HepG2 (cell line): ENCODE measurements around the gene SSTR5. TPM values are rescaled to one million over a fixed set of nuclear protein-coding genes. Genes with fewer than 3 reads are reported as not detected.

Experiments
- ATAC-seq: fragments of 200-7000 bp; cut with Tn5 transposase; 3 replicates; pipeline ENCODE4 v1.9.1; 2020; ENCODE audit warnings: mild to moderate bottlenecking, moderate library complexity
- BruUV-seq: library from RNA; stranded (reverse); fragments of 400-500 nt; replicated peaks from 2 replicates; lab custom pipeline; 2021; lab: Mats Ljungman, UMichigan
- CTCF ChIA-PET: fragments of 300-600 bp; formaldehyde crosslinking; extraction: SDS; loops from one replicate; lab custom pipeline; 2021; ENCODE audit warnings: low total read pairs, inconsistent platforms, low intra/inter-chr PET ratio; lab: Yijun Ruan, JAX
- POLR2A ChIA-PET: fragments of 350-600 bp; sonication (Branson Sonifier 250); formaldehyde crosslinking; loops from one replicate; lab custom pipeline; 2020; ENCODE audit warnings: antibody characterized with exemption, inconsistent platforms; lab: Yijun Ruan, JAX
- DNase-seq: peaks from one replicate; pipeline ENCODE4 v3.0.0-alpha.2; 2015; ENCODE audit warnings: low spot score
- FAIRE-seq: peaks from 3 replicates; lab custom pipeline; 2011; peaks lifted over from hg19 to GRCh38; lab: Jason Lieb, UNC
- H2AFZ ChIP-seq: one replicate; pipeline ENCODE4 v1.6.1; 2011; ENCODE audit warnings: low read length, inconsistent platforms
- H3K27ac ChIP-seq: fragments of 300-600 bp; 3 replicates; pipeline ENCODE4 v1.8.0; 2011; ENCODE audit warnings: mixed run types, mild to moderate bottlenecking, mixed read lengths, low read length, inconsistent platforms; ENCODE audit not compliant: insufficient read depth; ENCODE audit errors: extremely low read length
- H3K27me3 ChIP-seq, 2 experiments: fragments of 200-600 bp in 1 of 2; 2 replicates in 1 of 2; 3 replicates in 1 of 2; pipeline versions ENCODE4 v1.6.0 to v1.8.0; 2011; ENCODE audit warnings: low read length in 2 of 2, mild to moderate bottlenecking in 2 of 2, moderate library complexity in 2 of 2, inconsistent platforms in 1 of 2; ENCODE audit not compliant: insufficient read depth in 2 of 2, control insufficient read depth in 1 of 2
- H3K36me3 ChIP-seq, 2 experiments: fragments of 200-600 bp in 1 of 2; replicated peaks in 1 of 2; 2 replicates in 1 of 2; 3 replicates in 1 of 2; pipeline versions ENCODE4 v1.5.1 to v1.8.0; 2011; ENCODE audit warnings: low read length in 2 of 2, inconsistent platforms in 1 of 2; ENCODE audit not compliant: insufficient read depth in 2 of 2, control insufficient read depth in 1 of 2
- H3K4me1 ChIP-seq: 2 replicates; pipeline ENCODE4 v1.5.1; 2012; ENCODE audit warnings: low read length, inconsistent platforms; ENCODE audit not compliant: insufficient read depth
- H3K4me2 ChIP-seq: 2 replicates; pipeline ENCODE4 v1.6.0; 2011; ENCODE audit warnings: low read depth, low read length, inconsistent platforms
- H3K4me3 ChIP-seq, 3 experiments: fragments of 200-600 bp in 1 of 3; sonication (generic), shearing (Covaris generic) in 1 of 3; replicated peaks in 1 of 3; 2 replicates each; pipeline ENCODE4 v1.5.1; 2011 to 2016; ENCODE audit warnings: low read length in 3 of 3, inconsistent platforms in 2 of 3, low read depth in 2 of 3, mild to moderate bottlenecking in 2 of 3, control low read depth in 1 of 3, mixed read lengths in 1 of 3; ENCODE audit not compliant: insufficient read depth in 1 of 3
- H3K79me2 ChIP-seq: one replicate; pipeline ENCODE4 v1.6.1; 2011; ENCODE audit warnings: low read length, inconsistent platforms; ENCODE audit not compliant: insufficient read depth
- H3K9ac ChIP-seq: 2 replicates; pipeline ENCODE4 v1.6.0; 2011; ENCODE audit warnings: mild to moderate bottlenecking, low read depth, low read length, inconsistent platforms; ENCODE audit not compliant: insufficient read depth
- H3K9me3 ChIP-seq: 2 replicates; pipeline ENCODE4 v1.5.1; 2012; ENCODE audit warnings: mild to moderate bottlenecking, low read length
- H4K20me1 ChIP-seq: 2 replicates; pipeline ENCODE4 v1.6.0; 2011; ENCODE audit warnings: inconsistent platforms, mild to moderate bottlenecking, low read length, moderate library complexity; ENCODE audit not compliant: insufficient read depth
- ERF ChIP-seq: IDR thresholded peaks from 2 replicates; pipeline ENCODE4 v1.6.1; 2018; ENCODE audit warnings: missing biosample characterization, missing genetic modification reagents
- HDAC6 ChIP-seq: fragments of 200-600 bp; sonication (generic); IDR thresholded peaks from 2 replicates; pipeline ENCODE4 v1.7.0; 2017; ENCODE audit warnings: mild to moderate bottlenecking, antibody characterized with exemption, low read length, low read depth
- KMT2B ChIP-seq: IDR thresholded peaks from 2 replicates; pipeline ENCODE4 v1.6.1; 2016; ENCODE audit warnings: missing genetic modification reagents, missing compliant biosample characterization
- MTA1 ChIP-seq: sonication (generic); formaldehyde crosslinking; IDR thresholded peaks from 2 replicates; pipeline ENCODE4 v1.4.0; 2020; ENCODE audit warnings: missing genetic modification reagents, mild to moderate bottlenecking, borderline replicate concordance
- MZF1 ChIP-seq: sonication (generic); formaldehyde crosslinking; IDR thresholded peaks from 2 replicates; pipeline ENCODE4 v1.8.1; 2023; ENCODE audit warnings: mild to moderate bottlenecking, missing genetic modification reagents, borderline replicate concordance
- RBFOX2 ChIP-seq: fragments of 200-400 bp; formaldehyde crosslinking; IDR thresholded peaks from 2 replicates; pipeline ENCODE4 v1.6.1; 2017; ENCODE audit warnings: low read depth, mild to moderate bottlenecking, low read length
- RFX1 ChIP-seq: fragments of 450-650 bp; IDR thresholded peaks from 2 replicates; pipeline ENCODE4 v1.6.1; 2017
- SALL1 ChIP-seq: sonication (generic); formaldehyde crosslinking; IDR thresholded peaks from 2 replicates; pipeline ENCODE4 v1.8.0; 2022; ENCODE audit warnings: mild to moderate bottlenecking, missing genetic modification reagents
- SKI ChIP-seq: fragments of 450-650 bp; IDR thresholded peaks from one replicate; pipeline ENCODE4 v1.6.1; 2018; ENCODE audit warnings: mild to moderate bottlenecking; ENCODE audit not compliant: partially characterized antibody
- TIGD3 ChIP-seq: sonication (generic); formaldehyde crosslinking; IDR thresholded peaks from 2 replicates; pipeline ENCODE4 v1.5.1; 2020; ENCODE audit warnings: mild to moderate bottlenecking, missing genetic modification reagents, borderline replicate concordance
- TOE1 ChIP-seq: sonication (generic); formaldehyde crosslinking; IDR thresholded peaks from 2 replicates; pipeline ENCODE4 v1.4.0; 2020; ENCODE audit warnings: mild to moderate bottlenecking, missing genetic modification reagents
- ZNF331 ChIP-seq: sonication (generic); formaldehyde crosslinking; IDR thresholded peaks from 2 replicates; pipeline ENCODE4 v1.4.0; 2020; ENCODE audit warnings: missing genetic modification reagents
- ZNF672 ChIP-seq: sonication (generic); formaldehyde crosslinking; IDR thresholded peaks from 2 replicates; pipeline ENCODE4 v1.8.1; 2022; ENCODE audit warnings: missing genetic modification reagents
- WGBS: methylation state at CpG from one replicate; pipeline ENCODE4 v1.1.6; 2017; ENCODE audit warnings: low lambda C conversion rate; 5-methylcytosine and 5-hydroxymethylcytosine counted together
- in situ Hi-C: cut with HindIII; loops from 2 replicates; pipeline ENCODE4 v1.10.0; 2017; ENCODE audit warnings: low pct_unique_long_range_greater_than_20kb; ENCODE audit not compliant: extremely low pct_ligation_motif_present
- intact Hi-C: fragments of 100-400 bp; cut with micrococcal nuclease; formaldehyde crosslinking; loops from one replicate; pipeline ENCODE4 v1.10.0; 2022; ENCODE audit not compliant: unreplicated experiment
- polyA plus RNA-seq, 8 experiments: library from polyadenylated mRNA; depleted of rRNA in 3 of 8; stranded (reverse) in 7 of 8; unstranded in 1 of 8; fragments of >200 nt; fragmentation: Illumina TruSeq in 4 of 8; extraction: Trizol in 4 of 8; gene quantifications; 2 replicates each; pipeline versions ENCODE4 v1.2.1 to v1.2.3, GENCODE V29; 2011 to 2016; ENCODE audit warnings: low read depth in 4 of 8, missing spikeins in 1 of 8, mixed read lengths in 1 of 8; ENCODE audit not compliant: insufficient read depth in 1 of 8
- total RNA-seq, 5 experiments: library from RNA; depleted of rRNA; stranded (reverse); fragments of >200 nt; fragmentation: Illumina TruSeq; extraction: Trizol; gene quantifications; 2 replicates each; pipeline ENCODE4 v1.2.3, GENCODE V29; 2016; ENCODE audit warnings: low read depth in 1 of 5
- TF ChIP-seq, protein P1 (sequence below): sonication (generic); formaldehyde crosslinking; IDR thresholded peaks from 2 replicates; pipeline ENCODE4 v1.4.0; 2020; ENCODE audit warnings: missing genetic modification reagents, borderline replicate concordance
- TF ChIP-seq, protein P2 (sequence below): fragments of 450-650 bp; IDR thresholded peaks from 2 replicates; pipeline ENCODE4 v1.6.1; 2017; ENCODE audit warnings: mild to moderate bottlenecking

The SSTR5 gene
- total and polyA plus RNA-seq, 2 of the 13 experiments (the other 11 are each of a cell fraction or from before 2014, with no cell fraction given) = 0.20 to 0.49 TPM

DNA sequence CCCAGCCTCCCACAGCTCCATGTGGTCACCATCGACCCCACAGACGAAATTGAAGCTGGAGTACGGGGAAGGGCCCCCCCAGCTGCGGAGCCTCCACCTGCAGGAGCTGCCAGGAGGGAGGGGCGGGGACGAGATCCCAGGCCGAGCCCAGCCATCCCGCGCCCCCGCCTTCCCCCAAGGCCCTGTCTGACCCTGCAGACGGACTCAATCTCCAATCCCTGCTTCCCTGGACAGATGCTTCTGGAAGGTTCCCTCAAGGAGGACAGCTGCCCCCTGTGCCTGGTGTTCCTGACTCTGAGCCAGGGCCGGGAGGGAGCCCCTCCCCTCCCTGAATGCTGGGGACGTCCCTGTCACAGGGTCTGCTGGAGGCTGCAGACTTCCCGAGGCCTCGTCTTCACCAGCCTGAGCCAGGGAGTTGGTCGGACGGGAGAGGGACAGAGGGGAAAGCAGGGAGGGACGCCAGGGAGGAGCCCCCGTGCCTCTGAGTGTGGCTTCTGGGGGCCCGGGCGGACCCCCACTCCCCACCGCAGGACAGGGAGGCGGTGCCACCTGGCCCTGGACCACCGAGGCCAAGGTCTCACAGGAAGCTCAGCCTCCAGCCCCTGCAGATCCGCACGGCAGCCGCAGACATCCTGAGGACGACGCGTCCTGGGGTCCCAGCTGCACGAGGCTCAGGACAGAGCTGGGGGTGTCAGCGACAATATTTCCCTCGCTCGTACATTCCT lies 44.8 kb downstream of the SSTR5 start:
- ATAC-seq (no peak), FAIRE-seq (no peak), DNase-seq (no peak)
- H3K36me3 ChIP-seq = no peaks in the 10 kb centered on the region
- in situ Hi-C loops = no loop called here
- no peaks in the 10 kb centered on the region; the same call in 1 of the 2 replicates for H4K20me1 ChIP-seq
- H3K4me1 ChIP-seq = peaks cover 10% of the 10 kb centered on the region
- H3K79me2 ChIP-seq = no peaks in the 10 kb centered on the region
- H2AFZ ChIP-seq = no peak overlapping the region
- intact Hi-C loops = no loop called here
- H3K4me2 ChIP-seq = no peak overlapping the region
- POLR2A ChIA-PET = no interaction called here
- no peak overlapping the region for H3K27ac ChIP-seq
- CTCF ChIA-PET = no interaction called here
- H3K4me3 ChIP-seq = no peak overlapping the region
- no peak overlapping the region for H3K9ac ChIP-seq
- BruUV-seq = no TSS peak
- no peaks in the 10 kb centered on the region for H3K9me3 ChIP-seq
- peaks cover 26 to 60% of the 10 kb centered on the region in 2 experiments for H3K27me3 ChIP-seq
- 40% methylated on average over 14 of the region's 34 CpGs for WGBS
- no peak for TF ChIP-seq TOE1 (CRISPR knock-in tag)
- TF ChIP-seq KMT2B (CRISPR knock-in tag) = no peak
- no peak for TF ChIP-seq ZNF672
- TF ChIP-seq RBFOX2 = no peak
- no peak for TF ChIP-seq TIGD3 (CRISPR knock-in tag)
- no peak for TF ChIP-seq ZNF331 (CRISPR knock-in tag)
- no peak for TF ChIP-seq RFX1
- TF ChIP-seq HDAC6 = no peak
- no peak for TF ChIP-seq ERF
- no peak for TF ChIP-seq MZF1 (CRISPR knock-in tag)
- TF ChIP-seq SALL1 (CRISPR knock-in tag) = no peak
- TF ChIP-seq MTA1 = no peak
- TF ChIP-seq, protein P1, sequence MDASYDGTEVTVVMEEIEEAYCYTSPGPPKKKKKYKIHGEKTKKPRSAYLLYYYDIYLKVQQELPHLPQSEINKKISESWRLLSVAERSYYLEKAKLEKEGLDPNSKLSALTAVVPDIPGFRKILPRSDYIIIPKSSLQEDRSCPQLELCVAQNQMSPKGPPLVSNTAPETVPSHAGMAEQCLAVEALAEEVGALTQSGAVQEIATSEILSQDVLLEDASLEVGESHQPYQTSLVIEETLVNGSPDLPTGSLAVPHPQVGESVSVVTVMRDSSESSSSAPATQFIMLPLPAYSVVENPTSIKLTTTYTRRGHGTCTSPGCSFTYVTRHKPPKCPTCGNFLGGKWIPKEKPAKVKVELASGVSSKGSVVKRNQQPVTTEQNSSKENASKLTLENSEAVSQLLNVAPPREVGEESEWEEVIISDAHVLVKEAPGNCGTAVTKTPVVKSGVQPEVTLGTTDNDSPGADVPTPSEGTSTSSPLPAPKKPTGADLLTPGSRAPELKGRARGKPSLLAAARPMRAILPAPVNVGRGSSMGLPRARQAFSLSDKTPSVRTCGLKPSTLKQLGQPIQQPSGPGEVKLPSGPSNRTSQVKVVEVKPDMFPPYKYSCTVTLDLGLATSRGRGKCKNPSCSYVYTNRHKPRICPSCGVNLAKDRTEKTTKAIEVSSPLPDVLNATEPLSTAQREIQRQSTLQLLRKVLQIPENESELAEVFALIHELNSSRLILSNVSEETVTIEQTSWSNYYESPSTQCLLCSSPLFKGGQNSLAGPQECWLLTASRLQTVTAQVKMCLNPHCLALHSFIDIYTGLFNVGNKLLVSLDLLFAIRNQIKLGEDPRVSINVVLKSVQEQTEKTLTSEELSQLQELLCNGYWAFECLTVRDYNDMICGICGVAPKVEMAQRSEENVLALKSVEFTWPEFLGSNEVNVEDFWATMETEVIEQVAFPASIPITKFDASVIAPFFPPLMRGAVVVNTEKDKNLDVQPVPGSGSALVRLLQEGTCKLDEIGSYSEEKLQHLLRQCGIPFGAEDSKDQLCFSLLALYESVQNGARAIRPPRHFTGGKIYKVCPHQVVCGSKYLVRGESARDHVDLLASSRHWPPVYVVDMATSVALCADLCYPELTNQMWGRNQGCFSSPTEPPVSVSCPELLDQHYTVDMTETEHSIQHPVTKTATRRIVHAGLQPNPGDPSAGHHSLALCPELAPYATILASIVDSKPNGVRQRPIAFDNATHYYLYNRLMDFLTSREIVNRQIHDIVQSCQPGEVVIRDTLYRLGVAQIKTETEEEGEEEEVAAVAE = no peak
- TF ChIP-seq, protein P2, sequence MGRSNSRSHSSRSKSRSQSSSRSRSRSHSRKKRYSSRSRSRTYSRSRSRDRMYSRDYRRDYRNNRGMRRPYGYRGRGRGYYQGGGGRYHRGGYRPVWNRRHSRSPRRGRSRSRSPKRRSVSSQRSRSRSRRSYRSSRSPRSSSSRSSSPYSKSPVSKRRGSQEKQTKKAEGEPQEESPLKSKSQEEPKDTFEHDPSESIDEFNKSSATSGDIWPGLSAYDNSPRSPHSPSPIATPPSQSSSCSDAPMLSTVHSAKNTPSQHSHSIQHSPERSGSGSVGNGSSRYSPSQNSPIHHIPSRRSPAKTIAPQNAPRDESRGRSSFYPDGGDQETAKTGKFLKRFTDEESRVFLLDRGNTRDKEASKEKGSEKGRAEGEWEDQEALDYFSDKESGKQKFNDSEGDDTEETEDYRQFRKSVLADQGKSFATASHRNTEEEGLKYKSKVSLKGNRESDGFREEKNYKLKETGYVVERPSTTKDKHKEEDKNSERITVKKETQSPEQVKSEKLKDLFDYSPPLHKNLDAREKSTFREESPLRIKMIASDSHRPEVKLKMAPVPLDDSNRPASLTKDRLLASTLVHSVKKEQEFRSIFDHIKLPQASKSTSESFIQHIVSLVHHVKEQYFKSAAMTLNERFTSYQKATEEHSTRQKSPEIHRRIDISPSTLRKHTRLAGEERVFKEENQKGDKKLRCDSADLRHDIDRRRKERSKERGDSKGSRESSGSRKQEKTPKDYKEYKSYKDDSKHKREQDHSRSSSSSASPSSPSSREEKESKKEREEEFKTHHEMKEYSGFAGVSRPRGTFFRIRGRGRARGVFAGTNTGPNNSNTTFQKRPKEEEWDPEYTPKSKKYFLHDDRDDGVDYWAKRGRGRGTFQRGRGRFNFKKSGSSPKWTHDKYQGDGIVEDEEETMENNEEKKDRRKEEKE = no peak
- no peak for TF ChIP-seq SKI
